Choroid plexus epithelial cell (primary cell): ENCODE measurements around the gene TUBGCP5.

Experiments used
- DNase-seq: peaks from one replicate; pipeline ENCODE4 v3.0.0-alpha.2; 2010; ENCODE audit warnings: low read depth
- H3K4me3 ChIP-seq: 2 replicates; pipeline ENCODE4 v1.5.1; 2011; ENCODE audit warnings: low read depth, mild to moderate bottlenecking, control low read depth, low read length, moderate library complexity
- CTCF ChIP-seq: conservative IDR thresholded peaks from 2 replicates; pipeline ENCODE4 v1.5.1; 2011; ENCODE audit warnings: low read depth, mild to moderate bottlenecking, control low read depth, inconsistent platforms, low read length, moderate library complexity

Gene TUBGCP5

GRCh38 chr15:22951031-22951380, 88.4 kb downstream of the TUBGCP5 start:
- H3K4me3 ChIP-seq, result no peak overlapping the region
- TF ChIP-seq CTCF, result no peak
- no peak for DNase-seq

- no peak for DNase-seq
- no peak for TF ChIP-seq CTCF
- H3K4me3 ChIP-seq, result no peak overlapping the region
Observed at GRCh38 chr15:22950256-22950990, 88.9 kb downstream of the TUBGCP5 start.
